ENCODE data around the gene KIAA1217. TPM values are rescaled to one million over a fixed set of nuclear protein-coding genes. Genes with fewer than 3 reads are reported as not detected.
A peak's percentile ranks its signal among the peaks of the same experiment; 100 is the strongest.

The KIAA1217 gene
- total RNA-seq, 1 experiment from 2014 or later: 18.6 TPM

DNA sequence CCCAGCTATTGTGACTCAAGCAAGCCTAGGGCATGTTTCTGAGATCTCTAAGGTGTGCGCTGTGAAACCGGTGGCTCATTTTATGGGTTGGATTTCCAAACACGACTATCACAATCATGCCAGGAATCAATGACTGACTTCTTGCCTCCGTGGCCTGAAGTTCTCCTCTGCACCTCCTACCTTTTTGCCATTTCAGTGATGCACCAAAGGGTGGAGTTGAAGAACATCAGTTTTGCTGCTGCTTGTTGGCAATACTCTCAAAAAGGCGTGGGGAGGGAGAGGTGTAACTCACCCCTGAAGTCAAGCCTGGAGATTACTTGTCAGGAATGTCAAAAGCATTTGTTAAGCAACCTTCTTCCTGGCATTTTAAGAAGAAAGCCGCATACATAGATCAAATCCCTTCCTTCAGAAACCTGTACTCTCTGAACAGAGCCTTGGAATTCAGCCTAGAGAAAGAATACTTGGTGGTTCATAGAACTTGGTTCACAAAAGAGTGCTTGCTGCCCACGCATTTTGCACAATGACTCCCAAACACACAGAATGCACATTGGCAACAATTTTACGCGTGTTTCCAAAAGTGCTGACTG is 41.0 kb downstream of the KIAA1217 start:
- no peak overlapping the region for H4K8ac ChIP-seq (replicated peaks; ENCODE audit: insufficient read length, low read depth, low read length)
- Mint-ChIP-seq H3K27me3 (ENCODE audit: low read depth) (no peaks in the 10 kb centered on the region), H3K36me3 (ENCODE audit: insufficient read depth in 1 of 3, low read depth in 3 of 3) (peaks cover 0 to 4% (median 2%) of the 10 kb centered on the region in 3 experiments; a peak in 3 of 7 replicates), H3K9me3 (no peaks in the 10 kb centered on the region), H3K27ac (0 out of 7 replicates have a peak overlapping the region, but pooled peaks of 1 of the 3 experiments have one; percentile 22), H3K4me1 (peaks cover 35 to 45% of the 10 kb centered on the region in 2 experiments), H3K4me3 (no peak overlapping the region; a peak in 1 of 5 replicates)
- WGBS (ENCODE audit: extremely low coverage, insufficient read length, low lambda C conversion rate): no CpG with 5 or more reads among the region's 9 CpGs
- H3K27ac ChIP-seq (ENCODE audit: insufficient read length, low read depth, low read length): no peak overlapping the region
- peak overlapping the region; percentile 50 for H3K18ac ChIP-seq (ENCODE audit: insufficient read length, low read depth, low read length)
- H3K79me2 ChIP-seq (ENCODE audit: insufficient read depth, low read length): 0 out of 2 replicates have a peak, but pooled peaks cover 1% of the 10 kb centered on the region
- peaks cover 8% of the 10 kb centered on the region; the same call in 1 of the 2 replicates for H3K4me1 ChIP-seq (ENCODE audit: insufficient read depth, low read length)
- no peak overlapping the region for H3K9ac ChIP-seq (ENCODE audit: extremely low read depth, insufficient read length, low read length)
- no peak overlapping the region for H3K4me2 ChIP-seq (ENCODE audit: insufficient read depth, insufficient read length, low read length)
- no peaks in the 10 kb centered on the region for H3K27me3 ChIP-seq (ENCODE audit: insufficient read depth, low read length)
- H2AFZ ChIP-seq (ENCODE audit: low read length): no peak overlapping the region
- 0 out of 2 replicates have a peak overlapping the region, but pooled peaks have one; percentile 27 for H3K14ac ChIP-seq (ENCODE audit: insufficient read depth, low read length)
- H2BK20ac ChIP-seq (ENCODE audit: low read depth, low read length, poor library complexity, severe bottlenecking): peak overlapping the region; percentile 61
- H2BK120ac ChIP-seq (ENCODE audit: low read depth, low read length, poor library complexity, severe bottlenecking): no peak overlapping the region
- H2AK5ac ChIP-seq (ENCODE audit: insufficient read length, low read length): no peak overlapping the region
- peak overlapping the region; percentile 22 for H2BK12ac ChIP-seq (ENCODE audit: insufficient read length, low read depth, low read length)
- no peaks in the 10 kb centered on the region for H3K9me3 ChIP-seq (ENCODE audit: control insufficient read depth, low read depth, low read length)
- H3T11ph ChIP-seq (ENCODE audit: low read length): no peak overlapping the region
- DNase-seq: no peak
- H3K4ac ChIP-seq (ENCODE audit: low read depth, low read length): no peak overlapping the region
- H4K5ac ChIP-seq (ENCODE audit: insufficient read length, low read depth, low read length): no peak overlapping the region
- H3K23me2 ChIP-seq (ENCODE audit: insufficient read length, low read depth, low read length, poor library complexity, severe bottlenecking): no peaks in the 10 kb centered on the region
- no peak overlapping the region for H2BK15ac ChIP-seq (ENCODE audit: low read depth, low read length)
- no peak overlapping the region for H3K23ac ChIP-seq (ENCODE audit: insufficient read length, low read depth, low read length)
- no peaks in the 10 kb centered on the region for H4K20me1 ChIP-seq (ENCODE audit: control insufficient read depth, insufficient read depth, insufficient read length)
- no peak overlapping the region for H4K91ac ChIP-seq (ENCODE audit: insufficient read length, low read depth, low read length)
- H2BK5ac ChIP-seq (ENCODE audit: insufficient read length, low read length): peak overlapping the region; percentile 11
- no peak overlapping the region for H3K56ac ChIP-seq (ENCODE audit: insufficient read length, low read depth, low read length)
- TF ChIP-seq, protein P1, sequence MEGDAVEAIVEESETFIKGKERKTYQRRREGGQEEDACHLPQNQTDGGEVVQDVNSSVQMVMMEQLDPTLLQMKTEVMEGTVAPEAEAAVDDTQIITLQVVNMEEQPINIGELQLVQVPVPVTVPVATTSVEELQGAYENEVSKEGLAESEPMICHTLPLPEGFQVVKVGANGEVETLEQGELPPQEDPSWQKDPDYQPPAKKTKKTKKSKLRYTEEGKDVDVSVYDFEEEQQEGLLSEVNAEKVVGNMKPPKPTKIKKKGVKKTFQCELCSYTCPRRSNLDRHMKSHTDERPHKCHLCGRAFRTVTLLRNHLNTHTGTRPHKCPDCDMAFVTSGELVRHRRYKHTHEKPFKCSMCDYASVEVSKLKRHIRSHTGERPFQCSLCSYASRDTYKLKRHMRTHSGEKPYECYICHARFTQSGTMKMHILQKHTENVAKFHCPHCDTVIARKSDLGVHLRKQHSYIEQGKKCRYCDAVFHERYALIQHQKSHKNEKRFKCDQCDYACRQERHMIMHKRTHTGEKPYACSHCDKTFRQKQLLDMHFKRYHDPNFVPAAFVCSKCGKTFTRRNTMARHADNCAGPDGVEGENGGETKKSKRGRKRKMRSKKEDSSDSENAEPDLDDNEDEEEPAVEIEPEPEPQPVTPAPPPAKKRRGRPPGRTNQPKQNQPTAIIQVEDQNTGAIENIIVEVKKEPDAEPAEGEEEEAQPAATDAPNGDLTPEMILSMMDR (conservative IDR thresholded peaks at IDR 0.05): no peak
- no peaks in the 10 kb centered on the region for H3K79me1 ChIP-seq (ENCODE audit: insufficient read depth, low read depth, low read length, poor library complexity, severe bottlenecking)

Measured in H9 (cell line).